NB4 (cell line): ENCODE data around the gene PDE4D.

Source experiments
- DNase-seq: peaks from one replicate; pipeline ENCODE4 v3.0.0; 2010; ENCODE audit warnings: low read depth
- H3K4me3 ChIP-seq: one replicate; pipeline ENCODE4 v1.5.1; 2011; ENCODE audit warnings: mild to moderate bottlenecking, low read depth, low read length, moderate library complexity
- MYC ChIP-seq: IDR thresholded peaks from 2 replicates; pipeline ENCODE4 v1.6.1; 2011; ENCODE audit warnings: low read depth, low read length
- POLR2A ChIP-seq: IDR thresholded peaks from 2 replicates; pipeline ENCODE4 v1.6.1; 2011; ENCODE audit warnings: mild to moderate bottlenecking; ENCODE audit not compliant: insufficient read length; ENCODE audit errors: extremely low read depth
- TF ChIP-seq, protein P1 (sequence below): IDR thresholded peaks from 2 replicates; pipeline ENCODE4 v1.6.1; 2011; ENCODE audit warnings: low read depth, low read length
- TF ChIP-seq, protein P2 (sequence below): IDR thresholded peaks from one replicate; pipeline ENCODE4 v1.5.1; 2012; ENCODE audit warnings: low read depth, low read length

The PDE4D gene

DNA sequence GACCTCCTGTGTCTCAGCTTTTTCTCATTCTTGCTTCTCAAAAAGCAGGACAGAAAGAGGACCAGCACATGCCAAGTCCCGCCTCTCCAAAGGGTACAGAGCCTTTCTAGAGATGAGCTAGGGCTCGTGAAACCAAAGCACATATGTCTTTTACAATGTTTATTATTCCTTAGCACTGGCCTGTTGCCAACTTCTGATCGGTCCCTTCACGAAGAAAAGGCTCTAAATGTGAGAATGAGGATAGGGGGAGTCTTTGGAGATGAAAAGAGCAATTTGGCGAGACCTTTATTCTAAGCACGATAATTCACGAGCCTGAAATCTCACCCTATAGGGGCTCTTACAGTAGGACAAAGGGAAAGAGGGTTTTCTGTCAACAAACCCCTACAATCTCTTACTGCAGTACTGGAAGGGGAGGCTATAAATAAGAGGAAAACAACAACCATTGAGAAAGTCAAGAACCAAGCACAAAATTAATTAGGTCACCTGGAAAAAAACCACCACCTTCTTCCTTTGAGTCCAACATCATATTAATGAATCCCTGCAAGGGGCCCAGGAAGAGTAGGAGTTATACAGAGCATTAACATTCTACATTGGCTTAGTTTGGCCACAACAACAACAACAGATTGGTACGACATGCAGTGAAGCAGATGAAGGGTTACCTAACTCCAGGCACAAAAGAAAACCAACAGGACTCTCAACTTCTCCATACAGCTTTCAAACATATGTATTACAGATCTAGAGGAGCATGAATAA lies 309.5 kb downstream of the PDE4D start:
- no peak overlapping the region for H3K4me3 ChIP-seq
- DNase-seq = no peak
- no peak for TF ChIP-seq POLR2A
- TF ChIP-seq, protein P1, sequence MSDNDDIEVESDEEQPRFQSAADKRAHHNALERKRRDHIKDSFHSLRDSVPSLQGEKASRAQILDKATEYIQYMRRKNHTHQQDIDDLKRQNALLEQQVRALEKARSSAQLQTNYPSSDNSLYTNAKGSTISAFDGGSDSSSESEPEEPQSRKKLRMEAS = no peak
- TF ChIP-seq, protein P2, sequence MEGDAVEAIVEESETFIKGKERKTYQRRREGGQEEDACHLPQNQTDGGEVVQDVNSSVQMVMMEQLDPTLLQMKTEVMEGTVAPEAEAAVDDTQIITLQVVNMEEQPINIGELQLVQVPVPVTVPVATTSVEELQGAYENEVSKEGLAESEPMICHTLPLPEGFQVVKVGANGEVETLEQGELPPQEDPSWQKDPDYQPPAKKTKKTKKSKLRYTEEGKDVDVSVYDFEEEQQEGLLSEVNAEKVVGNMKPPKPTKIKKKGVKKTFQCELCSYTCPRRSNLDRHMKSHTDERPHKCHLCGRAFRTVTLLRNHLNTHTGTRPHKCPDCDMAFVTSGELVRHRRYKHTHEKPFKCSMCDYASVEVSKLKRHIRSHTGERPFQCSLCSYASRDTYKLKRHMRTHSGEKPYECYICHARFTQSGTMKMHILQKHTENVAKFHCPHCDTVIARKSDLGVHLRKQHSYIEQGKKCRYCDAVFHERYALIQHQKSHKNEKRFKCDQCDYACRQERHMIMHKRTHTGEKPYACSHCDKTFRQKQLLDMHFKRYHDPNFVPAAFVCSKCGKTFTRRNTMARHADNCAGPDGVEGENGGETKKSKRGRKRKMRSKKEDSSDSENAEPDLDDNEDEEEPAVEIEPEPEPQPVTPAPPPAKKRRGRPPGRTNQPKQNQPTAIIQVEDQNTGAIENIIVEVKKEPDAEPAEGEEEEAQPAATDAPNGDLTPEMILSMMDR = no peak
- no peak for TF ChIP-seq MYC

DNA sequence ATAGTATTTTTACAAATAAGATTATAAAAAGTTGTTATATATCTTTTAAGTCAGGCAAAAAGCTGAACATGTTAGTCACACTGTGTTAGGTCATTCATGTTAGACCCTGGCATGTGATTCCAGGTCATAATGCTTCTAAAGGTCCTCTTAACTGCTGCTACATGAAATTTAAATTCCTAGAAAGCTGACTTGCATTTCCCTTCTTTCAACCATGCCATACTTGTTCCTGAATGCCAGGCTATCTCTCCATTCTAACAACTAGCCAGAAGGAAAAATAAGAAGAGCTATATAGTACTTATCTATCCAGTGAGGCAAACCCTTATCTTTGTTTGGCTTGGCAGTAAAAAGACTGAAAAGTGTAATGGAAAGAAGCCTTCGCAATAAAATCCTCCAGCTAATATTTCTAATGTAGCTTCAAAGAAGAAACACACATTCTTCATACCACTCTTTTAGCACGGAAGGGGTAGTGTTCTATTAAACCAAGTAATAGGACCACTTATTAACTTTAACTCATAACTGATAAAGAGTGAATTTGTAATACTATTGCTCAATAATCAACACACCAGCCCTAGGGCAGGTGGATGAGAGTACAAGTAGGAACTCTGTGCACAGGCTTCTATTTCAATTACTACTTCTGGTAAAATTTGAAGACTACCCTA lies 310.2 kb downstream of the PDE4D start:
- TF ChIP-seq MYC = no peak
- TF ChIP-seq, protein P1 = no peak
- TF ChIP-seq POLR2A = no peak
- TF ChIP-seq, protein P2 = no peak
- no peak for DNase-seq
- no peak overlapping the region for H3K4me3 ChIP-seq

DNA sequence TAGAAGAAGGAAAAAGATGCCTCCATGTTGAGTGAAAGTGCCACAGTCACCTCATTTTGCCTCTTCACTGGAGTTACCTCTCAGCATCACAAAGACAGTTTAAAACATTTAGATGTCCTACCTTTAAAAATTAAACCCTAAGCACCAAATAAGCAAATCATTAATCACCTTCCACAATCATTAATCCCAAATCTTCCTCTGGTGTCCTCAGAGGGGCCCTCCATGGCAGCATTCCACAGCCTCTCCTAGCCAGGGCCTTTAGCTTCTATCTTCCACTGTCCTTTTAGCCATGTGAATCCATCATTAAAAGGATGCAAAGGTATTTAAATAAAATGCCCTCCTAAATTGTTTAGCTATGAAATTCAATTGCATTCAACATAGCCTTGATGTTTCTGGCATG lies 310.8 kb downstream of the PDE4D start:
- TF ChIP-seq MYC = no peak
- TF ChIP-seq, protein P2 = no peak
- TF ChIP-seq, protein P1 = no peak
- TF ChIP-seq POLR2A = no peak
- DNase-seq = no peak
- H3K4me3 ChIP-seq = no peak overlapping the region

DNA sequence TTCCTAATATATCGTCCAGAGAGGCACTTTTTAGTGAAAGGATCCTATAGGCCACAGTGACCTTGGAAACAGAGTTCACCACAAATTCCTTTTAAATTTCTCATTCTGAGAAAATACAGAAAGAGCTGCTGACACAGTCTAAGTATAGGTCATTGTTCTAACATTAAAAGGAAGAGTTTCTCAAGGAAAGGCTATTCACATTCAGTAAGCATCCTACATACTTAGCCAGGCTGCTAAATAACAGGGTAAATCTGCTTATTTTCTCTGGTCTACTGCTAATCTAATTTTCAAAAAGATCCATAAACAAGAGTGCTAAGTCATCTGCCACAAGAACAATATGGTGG lies 313.7 kb downstream of the PDE4D start:
- no peak overlapping the region for H3K4me3 ChIP-seq
- no peak for DNase-seq
- TF ChIP-seq, protein P1 = no peak
- no peak for TF ChIP-seq MYC
- TF ChIP-seq, protein P2 = no peak
- no peak for TF ChIP-seq POLR2A

DNA sequence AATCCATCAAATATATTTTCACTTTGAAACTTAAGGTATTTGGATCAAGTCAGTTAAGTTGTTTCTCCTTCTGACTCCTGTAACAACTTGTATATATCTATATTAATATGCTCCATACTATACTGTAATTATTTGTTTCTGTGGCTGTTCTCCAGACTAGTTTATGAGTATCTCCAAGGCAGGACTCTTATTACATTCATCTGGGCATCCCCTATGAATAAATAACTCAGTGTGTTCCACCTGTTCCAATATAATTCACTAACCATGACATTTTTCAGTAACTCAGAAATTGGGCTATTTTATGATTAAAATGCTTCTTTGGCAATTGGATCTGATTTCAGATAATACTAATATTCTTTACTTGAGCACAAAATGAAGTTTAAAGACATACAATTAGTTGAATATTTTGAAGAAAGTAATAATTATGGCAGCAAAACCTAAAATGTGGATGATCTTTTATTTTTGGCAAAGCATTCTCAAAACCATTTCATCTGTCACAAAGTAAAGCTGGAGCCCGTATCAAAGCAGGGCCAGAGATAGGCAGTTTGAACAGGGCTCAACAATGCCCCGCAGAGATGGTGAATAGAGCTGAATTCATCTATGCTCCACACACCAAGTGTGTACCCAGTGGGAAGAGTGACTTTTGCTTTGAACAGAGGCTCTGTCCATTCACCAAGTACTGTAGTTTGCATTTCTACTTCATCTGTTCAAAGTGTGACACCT lies 314.3 kb downstream of the PDE4D start:
- DNase-seq = no peak
- TF ChIP-seq, protein P1 = no peak
- no peak for TF ChIP-seq POLR2A
- TF ChIP-seq MYC = no peak
- TF ChIP-seq, protein P2 = no peak
- H3K4me3 ChIP-seq = no peak overlapping the region
